Mesodermal cell (in vitro differentiated cells): Measurements from ENCODE around the gene NAV3.

Experiments used
- H3K27ac ChIP-seq: 2 replicates; pipeline ENCODE4 v1.7.0; 2013; ENCODE audit warnings: mild to moderate bottlenecking, low read depth, low read length, moderate library complexity; ENCODE audit not compliant: severe bottlenecking
- H3K36me3 ChIP-seq: 2 replicates; pipeline ENCODE4 v1.7.1; 2013; ENCODE audit warnings: mild to moderate bottlenecking, low read length, moderate library complexity; ENCODE audit not compliant: control insufficient read depth, insufficient read depth
- H3K4me1 ChIP-seq: one replicate; pipeline ENCODE4 v1.7.1; 2013; ENCODE audit warnings: mild to moderate bottlenecking, low read length; ENCODE audit not compliant: insufficient read depth, control insufficient read depth, poor library complexity, severe bottlenecking
- H3K4me3 ChIP-seq: 2 replicates; pipeline ENCODE4 v1.7.0; 2013; ENCODE audit warnings: low read length, control low read depth, mild to moderate bottlenecking; ENCODE audit not compliant: insufficient read depth, poor library complexity, severe bottlenecking; ENCODE audit errors: extremely low read depth
- H3K9me3 ChIP-seq: 2 replicates; pipeline ENCODE4 v1.7.1; 2013; ENCODE audit warnings: mild to moderate bottlenecking, low read length, moderate library complexity; ENCODE audit not compliant: control insufficient read depth
- whole genome bisulfite sequencing, 2 experiments: methylation state at CpG; one replicate each; pipeline ENCODE4 v1.1.5; 2013; ENCODE audit warnings: missing lambda C conversion rate in 2 of 2; ENCODE audit not compliant: insufficient coverage in 2 of 2; 5-methylcytosine and 5-hydroxymethylcytosine counted together

The NAV3 gene

GRCh38 chr12:77808534-77808933, 22.2 kb upstream of the NAV3 start:
- WGBS, 2 experiments, result 81 to 85% methylated on average over 6 to 8 of the region's 9 CpGs
- Histone ChIP-seq H3K9me3 (no peaks in the 10 kb centered on the region), H3K27ac (no peak overlapping the region), H3K36me3 (no peaks in the 10 kb centered on the region), H3K4me3 (no peak overlapping the region), H3K4me1 (no peaks in the 10 kb centered on the region)

GRCh38 chr12:77813558-77813957, 17.1 kb upstream of the NAV3 start:
- H3K9me3 ChIP-seq, result no peaks in the 10 kb centered on the region
- H3K36me3 ChIP-seq, result no peaks in the 10 kb centered on the region
- H3K4me3 ChIP-seq, result no peak overlapping the region
- WGBS, 2 experiments, result no CpG with 5 or more reads among the region's 2 CpGs
- no peak overlapping the region for H3K27ac ChIP-seq
- no peaks in the 10 kb centered on the region for H3K4me1 ChIP-seq

- no peaks in the 10 kb centered on the region for H3K4me1 ChIP-seq
- WGBS, 2 experiments, result 50 to 100% methylated on average over 1 of the region's 1 CpG
- H3K36me3 ChIP-seq, result no peaks in the 10 kb centered on the region
- no peak overlapping the region for H3K27ac ChIP-seq
- no peak overlapping the region for H3K4me3 ChIP-seq
- no peaks in the 10 kb centered on the region for H3K9me3 ChIP-seq
Measured at GRCh38 chr12:77814386-77814785, 16.3 kb upstream of the NAV3 start.

GRCh38 chr12:77816196-77816595, 14.5 kb upstream of the NAV3 start:
- Histone ChIP-seq H3K4me1 (no peaks in the 10 kb centered on the region), H3K36me3 (no peaks in the 10 kb centered on the region), H3K9me3 (no peaks in the 10 kb centered on the region), H3K4me3 (no peak overlapping the region), H3K27ac (no peak overlapping the region)

GRCh38 chr12:77817276-77817675, 13.4 kb upstream of the NAV3 start:
- H3K36me3 ChIP-seq, result no peaks in the 10 kb centered on the region
- no peaks in the 10 kb centered on the region for H3K4me1 ChIP-seq
- no peaks in the 10 kb centered on the region for H3K9me3 ChIP-seq
- H3K27ac ChIP-seq, result no peak overlapping the region
- H3K4me3 ChIP-seq, result no peak overlapping the region
- WGBS, 2 experiments, result 67 to 86% methylated on average over 2 of the region's 2 CpGs

GRCh38 chr12:77818351-77818750, 12.3 kb upstream of the NAV3 start:
- WGBS, 2 experiments, result 80% methylated on average over 1 of the region's 4 CpGs; no CpG with 5 or more reads in 1 of the 2 experiments
- Histone ChIP-seq H3K4me1 (no peaks in the 10 kb centered on the region), H3K9me3 (no peaks in the 10 kb centered on the region), H3K27ac (no peak overlapping the region), H3K4me3 (no peak overlapping the region), H3K36me3 (no peaks in the 10 kb centered on the region)

- Histone ChIP-seq H3K4me3 (no peak overlapping the region), H3K36me3 (no peaks in the 10 kb centered on the region), H3K9me3 (no peaks in the 10 kb centered on the region), H3K4me1 (no peaks in the 10 kb centered on the region), H3K27ac (no peak overlapping the region)
- WGBS, 2 experiments, result no CpG with 5 or more reads among the region's 2 CpGs
Measured at GRCh38 chr12:77821699-77822203, 8.9 kb upstream of the NAV3 start.

GRCh38 chr12:77833329-77833728, 2.6 kb downstream of the NAV3 start:
- WGBS, 2 experiments, result 87 to 89% methylated on average over 5 of the region's 9 CpGs
- Histone ChIP-seq H3K36me3 (no peaks in the 10 kb centered on the region), H3K9me3 (no peaks in the 10 kb centered on the region), H3K27ac (no peak overlapping the region), H3K4me1 (no peaks in the 10 kb centered on the region), H3K4me3 (no peak overlapping the region)

- no peak overlapping the region for H3K27ac ChIP-seq
- no peaks in the 10 kb centered on the region for H3K36me3 ChIP-seq
- no peaks in the 10 kb centered on the region for H3K9me3 ChIP-seq
- WGBS, 2 experiments, result 83% methylated on average over 1 to 2 of the region's 2 CpGs
- H3K4me3 ChIP-seq, result no peak overlapping the region
- no peaks in the 10 kb centered on the region for H3K4me1 ChIP-seq
Measured at GRCh38 chr12:77834618-77835017, 3.9 kb downstream of the NAV3 start.

GRCh38 chr12:77835969-77836368, 5.3 kb downstream of the NAV3 start:
- Histone ChIP-seq H3K36me3 (no peaks in the 10 kb centered on the region), H3K4me3 (no peak overlapping the region)

GRCh38 chr12:77837876-77838291, 7.2 kb downstream of the NAV3 start:
- Histone ChIP-seq H3K4me1 (no peaks in the 10 kb centered on the region), H3K27ac (no peak overlapping the region), H3K9me3 (no peaks in the 10 kb centered on the region), H3K36me3 (no peaks in the 10 kb centered on the region), H3K4me3 (no peak overlapping the region)
- no CpG with 5 or more reads among the region's 3 CpGs for WGBS, 2 experiments

More at GRCh38 chr12:77835969-77836368, 5.3 kb downstream of the NAV3 start:
- no peak overlapping the region for H3K27ac ChIP-seq
- no peaks in the 10 kb centered on the region for H3K9me3 ChIP-seq
- H3K4me1 ChIP-seq, result no peaks in the 10 kb centered on the region

GRCh38 chr12:77841521-77841920, 10.8 kb downstream of the NAV3 start:
- Histone ChIP-seq H3K4me1 (peaks cover 7% of the 10 kb centered on the region), H3K27ac (no peak overlapping the region), H3K36me3 (no peaks in the 10 kb centered on the region), H3K4me3 (no peak overlapping the region), H3K9me3 (no peaks in the 10 kb centered on the region)
